GM23338 (cell line): ENCODE measurements around the gene PANK4. TPM values are rescaled to one million over a fixed set of nuclear protein-coding genes. Genes with fewer than 3 reads are reported as not detected.

ENCODE experiments used
- ATAC-seq: fragments of 200-7000 bp; cut with Tn5 transposase; 3 replicates; pipeline ENCODE4 v1.9.1; 2020
- DNase-seq: peaks from one replicate; pipeline ENCODE4 v3.0.0-alpha.2; 2015; ENCODE audit warnings: low spot score
- H2AFZ ChIP-seq: fragments of 200-600 bp; sonication (generic); 2 replicates; pipeline ENCODE4 v1.8.0; 2016; ENCODE audit warnings: antibody characterized with exemption, mild to moderate bottlenecking, moderate library complexity
- H3F3A ChIP-seq: fragments of 200-600 bp; sonication (generic); replicated peaks from 2 replicates; pipeline ENCODE4 v1.8.0; 2017; ENCODE audit warnings: antibody characterized with exemption, mixed run types, low read depth
- H3K27ac ChIP-seq: fragments of 200-600 bp; sonication (generic); 2 replicates; pipeline ENCODE4 v1.6.1; 2016; ENCODE audit warnings: low read depth
- H3K27me3 ChIP-seq: fragments of 200-600 bp; sonication (generic); 2 replicates; pipeline ENCODE4 v1.8.0; 2016; ENCODE audit warnings: mild to moderate bottlenecking, mixed run types, moderate library complexity; ENCODE audit not compliant: insufficient read depth
- H3K36me3 ChIP-seq: fragments of 200-600 bp; sonication (generic); 2 replicates; pipeline ENCODE4 v1.8.0; 2016; ENCODE audit warnings: mild to moderate bottlenecking; ENCODE audit not compliant: insufficient read depth
- H3K4me1 ChIP-seq: fragments of 200-600 bp; sonication (generic); 2 replicates; pipeline ENCODE4 v1.8.0; 2016; ENCODE audit warnings: mild to moderate bottlenecking, moderate library complexity; ENCODE audit not compliant: insufficient read depth
- H3K4me2 ChIP-seq: fragments of 200-600 bp; sonication (generic); 2 replicates; pipeline ENCODE4 v1.7.1; 2017; ENCODE audit warnings: mixed run types
- H3K4me3 ChIP-seq: fragments of 200-600 bp; sonication (generic); 2 replicates; pipeline ENCODE4 v1.6.1; 2016; ENCODE audit warnings: mixed run types
- H3K79me2 ChIP-seq: fragments of 200-600 bp; sonication (generic); replicated peaks from 2 replicates; pipeline ENCODE4 v1.8.0; 2017; ENCODE audit warnings: mild to moderate bottlenecking; ENCODE audit not compliant: insufficient read depth
- H3K9me2 ChIP-seq: fragments of 200-600 bp; sonication (generic); 2 replicates; pipeline ENCODE4 v1.8.0; 2017; ENCODE audit not compliant: insufficient read depth
- H4K20me1 ChIP-seq: fragments of 200-600 bp; sonication (generic); replicated peaks from 2 replicates; pipeline ENCODE4 v1.8.0; 2017; ENCODE audit warnings: mild to moderate bottlenecking; ENCODE audit not compliant: insufficient read depth
- H3K27ac Mint-ChIP-seq: 2 replicates; pipeline ENCODE4 v1.8.0; 2020; ENCODE audit warnings: inconsistent platforms, mild to moderate bottlenecking, moderate library complexity, mixed read lengths
- H3K27me3 Mint-ChIP-seq: 3 replicates; pipeline ENCODE4 v1.8.0; 2022; ENCODE audit warnings: low read depth, mild to moderate bottlenecking, moderate library complexity, mixed read lengths, inconsistent platforms; ENCODE audit not compliant: insufficient read depth, poor library complexity
- H3K36me3 Mint-ChIP-seq: 3 replicates; pipeline ENCODE4 v1.8.0; 2021; ENCODE audit warnings: low read depth, mild to moderate bottlenecking, inconsistent platforms, moderate library complexity, mixed read lengths
- H3K4me1 Mint-ChIP-seq: 3 replicates; pipeline ENCODE4 v1.8.0; 2020; ENCODE audit warnings: mild to moderate bottlenecking, inconsistent platforms, mixed read lengths
- H3K4me3 Mint-ChIP-seq: 3 replicates; pipeline ENCODE4 v1.8.0; 2021; ENCODE audit warnings: moderate library complexity, mild to moderate bottlenecking, inconsistent platforms, mixed read lengths
- H3K9me3 Mint-ChIP-seq: 3 replicates; pipeline ENCODE4 v1.8.0; 2020; ENCODE audit warnings: moderate library complexity, mild to moderate bottlenecking, inconsistent platforms, mixed read lengths
- ETS1 ChIP-seq: IDR thresholded peaks from 2 replicates; pipeline ENCODE4 v1.6.1; 2016; ENCODE audit warnings: antibody characterized with exemption
- EZH2 ChIP-seq: fragments of 200-600 bp; sonication (generic); IDR thresholded peaks from one replicate; pipeline ENCODE4 v1.8.0; 2017; ENCODE audit warnings: antibody characterized with exemption, mild to moderate bottlenecking, low read depth; ENCODE audit not compliant: unreplicated experiment
- EZH2phosphoT487 ChIP-seq: fragments of 200-600 bp; sonication (generic); IDR thresholded peaks from one replicate; pipeline ENCODE4 v1.8.1; 2018; ENCODE audit warnings: antibody characterized with exemption; ENCODE audit not compliant: unreplicated experiment
- NANOG ChIP-seq: IDR thresholded peaks from 2 replicates; pipeline ENCODE4 v1.6.1; 2016; ENCODE audit warnings: antibody characterized with exemption, borderline replicate concordance
- POLR2AphosphoS5 ChIP-seq: IDR thresholded peaks from 2 replicates; pipeline ENCODE4 v1.6.1; 2016; ENCODE audit warnings: antibody characterized with exemption, low read depth
- REST ChIP-seq: IDR thresholded peaks from one replicate; pipeline ENCODE4 v1.6.1; 2018; ENCODE audit warnings: antibody characterized with exemption; ENCODE audit not compliant: unreplicated experiment
- STAT1 ChIP-seq: IDR thresholded peaks from one replicate; pipeline ENCODE4 v1.6.1; 2016; ENCODE audit warnings: antibody characterized with exemption; ENCODE audit not compliant: unreplicated experiment
- ZNF114 ChIP-seq: fragments of 250-450 bp; sonication (Bioruptor Pico); IDR thresholded peaks from 2 replicates; pipeline ENCODE4 v1.5.0; 2020; ENCODE audit warnings: mild to moderate bottlenecking, moderate library complexity
- ZNF331 ChIP-seq: fragments of 250-450 bp; sonication (Bioruptor Pico); IDR thresholded peaks from 2 replicates; pipeline ENCODE4 v1.5.0; 2020; ENCODE audit warnings: low read depth, mild to moderate bottlenecking, moderate library complexity
- ZNF462 ChIP-seq: fragments of 250-450 bp; sonication (Bioruptor Pico); IDR thresholded peaks from 2 replicates; pipeline ENCODE4 v1.5.0; 2020; ENCODE audit warnings: mild to moderate bottlenecking, moderate library complexity
- polyA plus RNA-seq: library from polyadenylated mRNA; unstranded; fragments of >200 nt; fragmentation: Nextera tagmentation; extraction: Ambion mirVana; gene quantifications from 2 replicates; pipeline ENCODE4 v1.2.1, GENCODE V29; 2016
- total RNA-seq: library from RNA; depleted of rRNA; stranded (reverse); fragments of >200 nt; shearing (Covaris generic); gene quantifications from 2 replicates; pipeline ENCODE4 v1.2.3, GENCODE V29; 2014

Gene PANK4
- total and polyA plus RNA-seq, 2 experiments from 2014 or later = 25.8 to 43.7 TPM

- H3K4me2 ChIP-seq = peak overlapping the region; percentile 48; the same call in 1 of the 2 replicates
- no peak overlapping the region for H3K27ac Mint-ChIP-seq
These were observed 9.6 kb upstream of the PANK4 start for GRCh38 chr1:2535981-2536380.

GRCh38 chr1:2535455-2535854 lies 9.1 kb upstream of the PANK4 start:
- no peaks in the 10 kb centered on the region for H3K9me2 ChIP-seq
- no peaks in the 10 kb centered on the region for H3K79me2 ChIP-seq
- peaks cover 41% of the 10 kb centered on the region for H3K27me3 Mint-ChIP-seq
- no peaks in the 10 kb centered on the region for H4K20me1 ChIP-seq
- H2AFZ ChIP-seq = 0 out of 2 replicates have a peak overlapping the region, but pooled peaks have one; percentile 56
- no peak overlapping the region for H3K27ac Mint-ChIP-seq
- peak overlapping the region; percentile 60 for H3K4me2 ChIP-seq
- H3K4me3 ChIP-seq = 0 out of 2 replicates have a peak overlapping the region, but pooled peaks have one; percentile 17
- H3K4me3 Mint-ChIP-seq = no peak overlapping the region
- no peaks in the 10 kb centered on the region for H3K9me3 Mint-ChIP-seq
- H3K27ac ChIP-seq = no peak overlapping the region
- peak; percentile 25 for ATAC-seq
- no peaks in the 10 kb centered on the region for H3K36me3 Mint-ChIP-seq
- peaks cover 13% of the 10 kb centered on the region for H3K4me1 Mint-ChIP-seq
- peak; percentile 43 for DNase-seq
- peaks cover 35% of the 10 kb centered on the region for H3K27me3 ChIP-seq
- no peak for TF ChIP-seq POLR2AphosphoS5
- TF ChIP-seq REST = no peak
- TF ChIP-seq ZNF114 (CRISPR knock-in tag) = no peak
- no peak for TF ChIP-seq ZNF331 (CRISPR knock-in tag)
- no peak for TF ChIP-seq NANOG
- TF ChIP-seq STAT1 = no peak
- TF ChIP-seq ZNF462 (CRISPR knock-in tag) = no peak
- no peak for TF ChIP-seq EZH2phosphoT487
- no peak for TF ChIP-seq ETS1
- no peak for TF ChIP-seq EZH2
- H3K4me1 ChIP-seq = peaks cover 9% of the 10 kb centered on the region
- H3K36me3 ChIP-seq = no peaks in the 10 kb centered on the region
- no peaks in the 10 kb centered on the region for H3F3A ChIP-seq

More at GRCh38 chr1:2535981-2536380, 9.6 kb upstream of the PANK4 start:
- H4K20me1 ChIP-seq = no peaks in the 10 kb centered on the region
- H3F3A ChIP-seq = no peaks in the 10 kb centered on the region
- no peak overlapping the region for H3K4me3 Mint-ChIP-seq
- no peaks in the 10 kb centered on the region for H3K36me3 Mint-ChIP-seq
- H3K27ac ChIP-seq = no peak overlapping the region
- TF ChIP-seq STAT1 = no peak
- no peak for TF ChIP-seq EZH2
- no peak for TF ChIP-seq EZH2phosphoT487
- TF ChIP-seq ZNF114 (CRISPR knock-in tag) = no peak
- no peak for TF ChIP-seq POLR2AphosphoS5
- H2AFZ ChIP-seq = 0 out of 2 replicates have a peak overlapping the region, but pooled peaks have one; percentile 56
- H3K79me2 ChIP-seq = no peaks in the 10 kb centered on the region
- peaks cover 13% of the 10 kb centered on the region for H3K4me1 Mint-ChIP-seq
- H3K4me3 ChIP-seq = no peak overlapping the region
- DNase-seq (no peak), ATAC-seq (no peak)
- H3K27me3 ChIP-seq = peaks cover 31% of the 10 kb centered on the region
- no peaks in the 10 kb centered on the region for H3K36me3 ChIP-seq
- peaks cover 9% of the 10 kb centered on the region for H3K4me1 ChIP-seq
- peaks cover 36% of the 10 kb centered on the region for H3K27me3 Mint-ChIP-seq
- H3K9me3 Mint-ChIP-seq = no peaks in the 10 kb centered on the region
- no peaks in the 10 kb centered on the region for H3K9me2 ChIP-seq
